B cell (primary cell): Measurements from ENCODE around the gene MZF1. TPM values are rescaled to one million over a fixed set of nuclear protein-coding genes. Genes with fewer than 3 reads are reported as not detected.

Experiments used
- ATAC-seq: fragments of 200-7000 bp; cut with Tn5 transposase; one replicate; pipeline ENCODE4 v1.10.0; 2021; ENCODE audit warnings: low read depth, mild to moderate bottlenecking, moderate number of reproducible peaks, moderate library complexity
- CTCF ChIA-PET: fragments of 350-600 bp; sonication (Branson Sonifier 250); formaldehyde crosslinking; loops from one replicate; lab custom pipeline; 2021; ENCODE audit warnings: antibody characterized with exemption, inconsistent platforms; lab: Charles Lee
- POLR2A ChIA-PET: fragments of 350-600 bp; sonication (Branson Sonifier 250); formaldehyde crosslinking; loops from one replicate; lab custom pipeline; 2021; ENCODE audit warnings: antibody characterized with exemption; lab: Charles Lee
- DNase-seq: peaks from one replicate; pipeline ENCODE4 v3.0.0; 2013
- H2AFZ ChIP-seq: 2 replicates; pipeline ENCODE4 v1.6.1; 2012; ENCODE audit warnings: mild to moderate bottlenecking, low read depth, low read length; ENCODE audit not compliant: insufficient read depth, poor library complexity, severe bottlenecking
- H3K27ac ChIP-seq, 2 donors: 1 replicate in 1 of 2; 2 replicates in 1 of 2; pipeline ENCODE4 v1.5.1; 2012 to 2013; ENCODE audit warnings: low read length in 2 of 2, mild to moderate bottlenecking in 2 of 2, moderate library complexity in 1 of 2
- H3K27me3 ChIP-seq, 4 experiments: fragments of 200-600 bp in 1 of 4; sonication (generic) in 1 of 4; replicated peaks in 1 of 4; 1 replicate in 2 of 4; 2 replicates in 2 of 4; pipeline versions ENCODE4 v1.6.1 to v1.7.0; 2013 to 2016; ENCODE audit warnings: low read length in 3 of 4, mild to moderate bottlenecking in 2 of 4, mixed read lengths in 1 of 4, moderate library complexity in 1 of 4; ENCODE audit not compliant: insufficient read depth in 4 of 4, control insufficient read depth in 3 of 4; ENCODE audit errors: control extremely low read depth in 1 of 4
- H3K36me3 ChIP-seq, 2 experiments: replicated peaks in 1 of 2; 1 replicate in 1 of 2; 2 replicates in 1 of 2; pipeline versions ENCODE4 v1.6.1 to v1.7.1; 2013; ENCODE audit warnings: low read length in 1 of 2; ENCODE audit not compliant: insufficient read depth in 2 of 2, control insufficient read depth in 1 of 2; ENCODE audit errors: control extremely low read depth in 1 of 2, extremely low read depth in 1 of 2
- H3K4me1 ChIP-seq, 2 donors: fragments of 200-600 bp in 1 of 2; sonication (generic) in 1 of 2; 1 replicate in 1 of 2; 2 replicates in 1 of 2; pipeline versions ENCODE4 v1.5.1 to v1.6.1; 2013 to 2017; ENCODE audit warnings: low read length in 2 of 2; ENCODE audit not compliant: control insufficient read depth in 2 of 2, insufficient read depth in 2 of 2
- H3K4me2 ChIP-seq: replicated peaks from 2 replicates; pipeline ENCODE3; 2012; ENCODE audit warnings: mild to moderate bottlenecking, low read depth, low read length; ENCODE audit not compliant: poor library complexity, severe bottlenecking
- H3K4me3 ChIP-seq, 5 experiments: fragments of 200-600 bp in 1 of 5; sonication (generic) in 1 of 5; 1 replicate in 3 of 5; 2 replicates in 2 of 5; pipeline versions ENCODE4 v1.5.1 to v1.7.0; 2011 to 2016; ENCODE audit warnings: low read length in 4 of 5, mild to moderate bottlenecking in 4 of 5, low read depth in 2 of 5, control low read depth in 1 of 5, moderate library complexity in 1 of 5; ENCODE audit not compliant: insufficient read depth in 1 of 5; ENCODE audit errors: control extremely low read depth in 1 of 5, extremely low read depth in 1 of 5
- H3K79me2 ChIP-seq: fragments of 200-600 bp; sonication (generic); one replicate; pipeline ENCODE4 v1.6.0; 2016; ENCODE audit warnings: low read length; ENCODE audit not compliant: control insufficient read depth, insufficient read depth
- H3K9ac ChIP-seq: fragments of 200-600 bp; sonication (generic); 2 replicates; pipeline ENCODE4 v1.6.1; 2017; ENCODE audit warnings: mild to moderate bottlenecking, low read length, moderate library complexity
- H3K9me3 ChIP-seq, 3 donors: one replicate each; pipeline versions ENCODE4 v1.6.1 to v1.7.1; 2013; ENCODE audit warnings: low read length in 2 of 3; ENCODE audit not compliant: control insufficient read depth in 2 of 3, insufficient read depth in 1 of 3; ENCODE audit errors: control extremely low read depth in 1 of 3
- H4K20me1 ChIP-seq: 2 replicates; pipeline ENCODE4 v1.6.0; 2012; ENCODE audit warnings: mild to moderate bottlenecking, low read length; ENCODE audit not compliant: insufficient read depth, control insufficient read depth, poor library complexity, severe bottlenecking
- H3K27ac Mint-ChIP-seq: one replicate; pipeline ENCODE4 v1.8.0; 2021; ENCODE audit warnings: mixed read lengths
- H3K27me3 Mint-ChIP-seq: one replicate; pipeline ENCODE4 v1.8.0; 2021; ENCODE audit warnings: mixed read lengths
- H3K4me1 Mint-ChIP-seq: one replicate; pipeline ENCODE4 v1.8.0; 2021; ENCODE audit warnings: mixed read lengths
- H3K4me3 Mint-ChIP-seq: one replicate; pipeline ENCODE4 v1.8.0; 2021; ENCODE audit warnings: mixed read lengths
- H3K9me3 Mint-ChIP-seq: one replicate; pipeline ENCODE4 v1.8.0; 2022; ENCODE audit warnings: mixed read lengths; ENCODE audit not compliant: insufficient read depth
- CTCF ChIP-seq: fragments of 200-600 bp; IDR thresholded peaks from one replicate; pipeline ENCODE4 v1.8.0; 2022; ENCODE audit warnings: antibody characterized with exemption, mild to moderate bottlenecking
- EZH2 ChIP-seq: IDR thresholded peaks from 2 replicates; pipeline ENCODE4 v1.6.1; 2012; ENCODE audit warnings: borderline replicate concordance, low read depth, mild to moderate bottlenecking, moderate library complexity, low read length; ENCODE audit not compliant: insufficient read depth, poor library complexity, severe bottlenecking
- WGBS: methylation state at CpG from one replicate; pipeline ENCODE4 v1.1.5; 2013; ENCODE audit warnings: missing lambda C conversion rate; ENCODE audit not compliant: insufficient coverage; 5-methylcytosine and 5-hydroxymethylcytosine counted together
- intact Hi-C: fragments of 100-400 bp; cut with micrococcal nuclease; formaldehyde crosslinking; loops from one replicate; pipeline ENCODE4 v1.10.0; 2022
- polyA plus RNA-seq: library from polyadenylated mRNA; depleted of rRNA; stranded (reverse); fragments of >200 nt; gene quantifications from 2 replicates; pipeline ENCODE4 v1.2.3, GENCODE V29; 2012
- total RNA-seq, 2 donors: library from RNA; stranded (reverse); fragments of 120-200 nt in 1 of 2; gene quantifications; 1 replicate in 1 of 2; 2 replicates in 1 of 2; pipeline versions ENCODE4 v1.2.3 to v1.2.4, GENCODE V29; 2013 to 2022

MZF1 gene
- total and polyA plus RNA-seq, 2 donors (not counting 1 experiment from before 2014, with no cell fraction given), result 79.4 to 95.8 TPM

DNA sequence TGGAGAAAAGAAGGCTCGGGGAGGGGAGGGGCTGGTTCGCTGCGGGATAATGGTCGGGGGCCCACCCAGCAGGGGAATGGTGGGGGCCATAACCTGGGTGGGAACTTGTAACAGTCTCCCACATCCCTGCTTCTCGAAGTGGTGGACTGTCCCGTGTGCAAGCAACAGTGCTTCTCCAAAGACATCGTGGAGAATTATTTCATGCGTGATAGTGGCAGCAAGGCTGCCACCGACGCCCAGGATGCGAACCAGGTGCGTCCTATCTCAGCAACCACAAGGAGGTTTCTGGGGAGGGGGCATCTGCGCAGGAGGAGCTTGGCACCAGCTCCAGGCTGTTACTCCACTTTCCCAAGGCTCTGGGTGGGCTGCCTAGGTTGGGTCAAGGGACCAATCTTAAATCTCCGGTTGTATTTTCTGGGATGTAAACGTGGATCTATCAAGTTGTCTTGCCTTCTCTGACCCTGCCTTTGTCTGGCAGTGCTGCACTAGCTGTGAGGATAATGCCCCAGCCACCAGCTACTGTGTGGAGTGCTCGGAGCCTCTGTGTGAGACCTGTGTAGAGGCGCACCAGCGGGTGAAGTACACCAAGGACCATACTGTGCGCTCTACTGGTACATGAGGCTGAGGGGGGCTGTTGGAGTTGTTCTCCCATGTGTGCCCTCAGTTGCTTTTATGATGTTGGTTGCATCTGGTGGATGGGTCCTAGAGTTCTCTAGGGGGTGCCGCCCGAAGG, 27.7 kb downstream of the MZF1 start:
- Histone ChIP-seq H3K79me2 (peaks cover 49% of the 10 kb centered on the region), H3K9ac (peak overlapping the region; percentile 71), H3K4me1 (peaks cover 17 to 31% of the 10 kb centered on the region in 2 donors), H3K27ac (peak overlapping the region in 1 of 2 donors; percentile 52), H4K20me1 (peaks cover 58% of the 10 kb centered on the region), H3K4me2 (peak overlapping the region; percentile 96), H3K4me3 (peak overlapping the region; percentile 64 to 86 (median 70)), H3K9me3 (no peaks in the 10 kb centered on the region), H2AFZ (no peak overlapping the region), H3K36me3 (peaks cover 0 to 49% of the 10 kb centered on the region in 2 experiments), H3K27me3 (peaks cover 0 to 7% (median 0%) of the 10 kb centered on the region in 4 experiments)
- WGBS, result 10% methylated on average over 21 of the region's 21 CpGs
- ChIA-PET POLR2A (interaction anchor here (0.5 to 3.4 kb wide), 3 partner anchors 9 to 40 kb away, joined by 3 to 30 read pairs (median 29); partner anchors contain the start of genes CHMP2A and ZBTB45), CTCF (interaction anchor here (0.8 to 3.1 kb wide), 3 partner anchors 9 to 25 kb away, joined by 3 to 24 read pairs (median 13); partner anchors contain the start of genes CHMP2A and ZBTB45)
- Mint-ChIP-seq H3K4me3 (peak overlapping the region; percentile 92), H3K27me3 (peaks cover 8% of the 10 kb centered on the region), H3K4me1 (peaks cover 27% of the 10 kb centered on the region), H3K27ac (peak overlapping the region; percentile 90), H3K9me3 (no peaks in the 10 kb centered on the region)
- no peak for ATAC-seq
- no peak for TF ChIP-seq CTCF
- TF ChIP-seq EZH2, result no peak
- intact Hi-C loops, result loop anchor here (2.0 kb wide), 1 partner anchor 79 kb away; the partner anchor contains the start of gene ZNF324
- DNase-seq, result no peak
